WTC11 (cell line): Measurements from ENCODE around the gene ETNK1. TPM values are rescaled to one million over a fixed set of nuclear protein-coding genes. Genes with fewer than 3 reads are reported as not detected.
"Not testable (repeated sequence)": the region's sequence is repeated elsewhere in the genome, so short reads cannot be mapped to it uniquely, and the experiment has no call there.

Experiments
- ATAC-seq: fragments of 200-7000 bp; cut with Tn5 transposase; 2 replicates; pipeline ENCODE4 v1.10.0; 2021; ENCODE audit warnings: mild to moderate bottlenecking, moderate library complexity
- CTCF ChIA-PET: fragments of 300-600 bp; sonication (Branson Sonifier 250); formaldehyde crosslinking; loops from one replicate; lab custom pipeline; 2021; ENCODE audit warnings: antibody characterized with exemption; lab: Charles Lee
- POLR2A ChIA-PET: fragments of 350-600 bp; sonication (Branson Sonifier 250); formaldehyde crosslinking; loops from one replicate; lab custom pipeline; 2021; ENCODE audit warnings: antibody characterized with exemption; lab: Charles Lee
- DNase-seq: peaks from one replicate; pipeline ENCODE4 v3.0.0; 2021; ENCODE audit warnings: low spot score
- H3K27ac Mint-ChIP-seq: 2 replicates; pipeline ENCODE4 v1.8.0; 2021; ENCODE audit warnings: mixed read lengths
- H3K27me3 Mint-ChIP-seq: 2 replicates; pipeline ENCODE4 v1.8.0; 2021; ENCODE audit warnings: low read depth, mild to moderate bottlenecking, moderate library complexity, mixed read lengths
- H3K36me3 Mint-ChIP-seq: 2 replicates; pipeline ENCODE4 v1.8.0; 2021; ENCODE audit warnings: mixed read lengths
- H3K4me1 Mint-ChIP-seq: 2 replicates; pipeline ENCODE4 v1.8.0; 2022; ENCODE audit warnings: mixed read lengths
- H3K4me3 Mint-ChIP-seq: 2 replicates; pipeline ENCODE4 v1.8.0; 2021; ENCODE audit warnings: mild to moderate bottlenecking, moderate library complexity, mixed read lengths
- H3K9me3 Mint-ChIP-seq: 2 replicates; pipeline ENCODE4 v1.8.0; 2021; ENCODE audit warnings: mixed read lengths
- AFF4 ChIP-seq: sonication (generic); formaldehyde crosslinking; IDR thresholded peaks from 2 replicates; pipeline ENCODE4 v1.8.1; 2023; ENCODE audit warnings: mild to moderate bottlenecking, missing genetic modification reagents, borderline replicate concordance
- CREB1 ChIP-seq: sonication (generic); formaldehyde crosslinking; IDR thresholded peaks from 2 replicates; pipeline ENCODE4 v1.8.0; 2023; ENCODE audit warnings: mild to moderate bottlenecking, missing genetic modification reagents
- EMX1 ChIP-seq: fragments of 250-450 bp; sonication (Bioruptor Pico); IDR thresholded peaks from 2 replicates; pipeline ENCODE4 v1.8.0; 2021; ENCODE audit warnings: mild to moderate bottlenecking
- IRF1 ChIP-seq: sonication (generic); formaldehyde crosslinking; IDR thresholded peaks from 2 replicates; pipeline ENCODE4 v1.8.0; 2023; ENCODE audit warnings: missing genetic modification reagents
- MXD4 ChIP-seq: fragments of 250-450 bp; sonication (Bioruptor Pico); IDR thresholded peaks from 2 replicates; pipeline ENCODE4 v1.8.0; 2021; ENCODE audit warnings: mild to moderate bottlenecking, moderate library complexity, borderline replicate concordance
- NFATC4 ChIP-seq: fragments of 250-450 bp; sonication (Bioruptor Pico); IDR thresholded peaks from 2 replicates; pipeline ENCODE4 v1.9.0; 2021; ENCODE audit warnings: mild to moderate bottlenecking
- RELA ChIP-seq: sonication (generic); formaldehyde crosslinking; IDR thresholded peaks from 2 replicates; pipeline ENCODE4 v1.8.1; 2022; ENCODE audit warnings: missing genetic modification reagents, mild to moderate bottlenecking, borderline replicate concordance
- TCF7 ChIP-seq: sonication (generic); formaldehyde crosslinking; IDR thresholded peaks from 2 replicates; pipeline ENCODE4 v1.8.0; 2022; ENCODE audit warnings: mild to moderate bottlenecking, low read depth, missing genetic modification reagents, moderate library complexity
- ZNF263 ChIP-seq: sonication (generic); formaldehyde crosslinking; IDR thresholded peaks from 2 replicates; pipeline ENCODE4 v1.8.1; 2022; ENCODE audit warnings: low read depth, mild to moderate bottlenecking, moderate library complexity, missing genetic modification reagents
- ZSCAN18 ChIP-seq: fragments of 250-450 bp; sonication (Bioruptor Pico); IDR thresholded peaks from 2 replicates; pipeline ENCODE4 v2.1.2; 2022; ENCODE audit warnings: mild to moderate bottlenecking, moderate library complexity
- total RNA-seq: library from RNA; stranded (reverse); gene quantifications from 3 replicates; pipeline ENCODE4 v1.2.3, GENCODE V29; 2021
- TF ChIP-seq, protein P1 (sequence below): sonication (generic); formaldehyde crosslinking; conservative IDR thresholded peaks from 2 replicates; pipeline ENCODE4 v1.8.1; 2023; ENCODE audit warnings: mild to moderate bottlenecking, low read depth, missing genetic modification reagents, moderate library complexity
- TF ChIP-seq, protein P2 (sequence below): sonication (generic); formaldehyde crosslinking; IDR thresholded peaks from 2 replicates; pipeline ENCODE4 v1.8.0; 2022; ENCODE audit warnings: mild to moderate bottlenecking, missing genetic modification reagents
- TF ChIP-seq, protein P3 (sequence below): fragments of 250-450 bp; sonication (Bioruptor Pico); IDR thresholded peaks from 2 replicates; pipeline ENCODE4 v1.9.0; 2021; ENCODE audit warnings: mild to moderate bottlenecking
- TF ChIP-seq, protein P4 (sequence below): fragments of 250-450 bp; sonication (Bioruptor Pico); IDR thresholded peaks from 2 replicates; pipeline ENCODE4 v1.8.0; 2021; ENCODE audit warnings: mild to moderate bottlenecking

ETNK1 gene
- total RNA-seq, 1 experiment from 2014 or later, result 81.3 TPM

DNA sequence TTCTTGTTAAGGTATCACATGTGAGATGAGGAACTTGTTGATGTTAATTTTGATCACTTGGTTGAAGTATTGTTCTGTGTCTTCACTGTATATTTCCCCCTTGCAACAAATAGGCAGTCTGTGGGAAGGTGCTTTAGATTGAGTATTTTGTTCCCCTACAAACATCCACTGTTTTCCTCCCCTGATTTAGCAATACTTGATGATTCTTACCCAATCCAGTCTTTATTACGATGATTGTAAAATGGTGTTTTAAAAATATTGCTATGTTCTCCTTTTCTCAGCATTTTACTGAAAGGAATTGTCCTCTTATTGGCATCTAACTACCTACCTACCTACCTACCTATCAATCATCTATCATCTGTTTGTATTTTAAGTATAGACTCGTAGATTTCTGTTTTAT, 66.3 kb downstream of the ETNK1 start:
- CTCF ChIA-PET, result no interaction called here
- Mint-ChIP-seq H3K36me3 (peaks cover 54% of the 10 kb centered on the region), H3K27me3 (no peaks in the 10 kb centered on the region)

DNA sequence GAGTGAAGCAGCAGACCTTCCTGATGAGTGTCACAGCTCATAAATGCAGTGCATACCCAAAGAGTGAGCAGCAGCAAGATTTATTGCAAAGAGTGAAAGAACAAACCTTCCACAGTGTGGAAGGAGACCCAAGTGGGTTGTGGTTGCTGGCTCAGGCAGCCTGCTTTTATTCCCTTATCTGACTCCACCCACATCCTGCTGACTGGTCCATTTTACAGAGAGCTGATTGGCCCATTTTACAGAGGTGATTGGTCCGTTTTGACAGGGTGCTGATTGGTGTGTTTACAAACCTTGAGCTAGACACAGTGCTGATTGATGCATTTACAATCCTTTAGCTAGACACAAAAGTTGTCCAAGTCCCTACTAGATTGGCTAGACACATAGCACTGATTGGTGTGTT, 67.5 kb downstream of the ETNK1 start:
- H3K27ac Mint-ChIP-seq, DNase-seq, POLR2A ChIA-PET, CTCF ChIA-PET, H3K4me3 Mint-ChIP-seq, ATAC-seq, H3K27me3 Mint-ChIP-seq: not testable (repeated sequence)
- peaks cover 46% of the 10 kb centered on the region for H3K9me3 Mint-ChIP-seq
- H3K4me1 Mint-ChIP-seq, result peaks cover 13% of the 10 kb centered on the region
- peaks cover 46% of the 10 kb centered on the region for H3K36me3 Mint-ChIP-seq

More for the DNA sequence above, 66.3 kb downstream of the ETNK1 start:
- POLR2A ChIA-PET, result no interaction called here
- Mint-ChIP-seq H3K4me1 (peaks cover 1% of the 10 kb centered on the region; the same call in 1 of the 2 replicates), H3K9me3 (peaks cover 43% of the 10 kb centered on the region), H3K27ac (peak overlapping the region; percentile 50; the same call in 1 of the 2 replicates), H3K4me3 (no peak overlapping the region)
- DNase-seq, result no peak
- no peak for ATAC-seq
- TF ChIP-seq RELA (CRISPR knock-in tag) (no peak), ZNF263 (no peak), MXD4 (CRISPR knock-in tag) (no peak), EMX1 (CRISPR knock-in tag) (no peak), IRF1 (CRISPR knock-in tag) (no peak), AFF4 (CRISPR knock-in tag) (no peak), CREB1 (CRISPR knock-in tag) (no peak), ZSCAN18 (CRISPR knock-in tag) (no peak), TCF7 (CRISPR knock-in tag) (no peak), NFATC4 (CRISPR knock-in tag) (no peak)
- TF ChIP-seq, protein P1, sequence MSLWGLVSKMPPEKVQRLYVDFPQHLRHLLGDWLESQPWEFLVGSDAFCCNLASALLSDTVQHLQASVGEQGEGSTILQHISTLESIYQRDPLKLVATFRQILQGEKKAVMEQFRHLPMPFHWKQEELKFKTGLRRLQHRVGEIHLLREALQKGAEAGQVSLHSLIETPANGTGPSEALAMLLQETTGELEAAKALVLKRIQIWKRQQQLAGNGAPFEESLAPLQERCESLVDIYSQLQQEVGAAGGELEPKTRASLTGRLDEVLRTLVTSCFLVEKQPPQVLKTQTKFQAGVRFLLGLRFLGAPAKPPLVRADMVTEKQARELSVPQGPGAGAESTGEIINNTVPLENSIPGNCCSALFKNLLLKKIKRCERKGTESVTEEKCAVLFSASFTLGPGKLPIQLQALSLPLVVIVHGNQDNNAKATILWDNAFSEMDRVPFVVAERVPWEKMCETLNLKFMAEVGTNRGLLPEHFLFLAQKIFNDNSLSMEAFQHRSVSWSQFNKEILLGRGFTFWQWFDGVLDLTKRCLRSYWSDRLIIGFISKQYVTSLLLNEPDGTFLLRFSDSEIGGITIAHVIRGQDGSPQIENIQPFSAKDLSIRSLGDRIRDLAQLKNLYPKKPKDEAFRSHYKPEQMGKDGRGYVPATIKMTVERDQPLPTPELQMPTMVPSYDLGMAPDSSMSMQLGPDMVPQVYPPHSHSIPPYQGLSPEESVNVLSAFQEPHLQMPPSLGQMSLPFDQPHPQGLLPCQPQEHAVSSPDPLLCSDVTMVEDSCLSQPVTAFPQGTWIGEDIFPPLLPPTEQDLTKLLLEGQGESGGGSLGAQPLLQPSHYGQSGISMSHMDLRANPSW (CRISPR knock-in tag), result no peak
- TF ChIP-seq, protein P2, sequence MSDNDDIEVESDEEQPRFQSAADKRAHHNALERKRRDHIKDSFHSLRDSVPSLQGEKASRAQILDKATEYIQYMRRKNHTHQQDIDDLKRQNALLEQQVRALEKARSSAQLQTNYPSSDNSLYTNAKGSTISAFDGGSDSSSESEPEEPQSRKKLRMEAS (CRISPR knock-in tag), result no peak
- TF ChIP-seq, protein P3, sequence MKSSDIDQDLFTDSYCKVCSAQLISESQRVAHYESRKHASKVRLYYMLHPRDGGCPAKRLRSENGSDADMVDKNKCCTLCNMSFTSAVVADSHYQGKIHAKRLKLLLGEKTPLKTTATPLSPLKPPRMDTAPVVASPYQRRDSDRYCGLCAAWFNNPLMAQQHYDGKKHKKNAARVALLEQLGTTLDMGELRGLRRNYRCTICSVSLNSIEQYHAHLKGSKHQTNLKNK (CRISPR knock-in tag), result no peak
- TF ChIP-seq, protein P4, sequence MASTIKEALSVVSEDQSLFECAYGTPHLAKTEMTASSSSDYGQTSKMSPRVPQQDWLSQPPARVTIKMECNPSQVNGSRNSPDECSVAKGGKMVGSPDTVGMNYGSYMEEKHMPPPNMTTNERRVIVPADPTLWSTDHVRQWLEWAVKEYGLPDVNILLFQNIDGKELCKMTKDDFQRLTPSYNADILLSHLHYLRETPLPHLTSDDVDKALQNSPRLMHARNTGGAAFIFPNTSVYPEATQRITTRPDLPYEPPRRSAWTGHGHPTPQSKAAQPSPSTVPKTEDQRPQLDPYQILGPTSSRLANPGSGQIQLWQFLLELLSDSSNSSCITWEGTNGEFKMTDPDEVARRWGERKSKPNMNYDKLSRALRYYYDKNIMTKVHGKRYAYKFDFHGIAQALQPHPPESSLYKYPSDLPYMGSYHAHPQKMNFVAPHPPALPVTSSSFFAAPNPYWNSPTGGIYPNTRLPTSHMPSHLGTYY (CRISPR knock-in tag), result no peak
